OCI-LY7 (cell line): ENCODE results near the gene HOOK2. TPM values are rescaled to one million over a fixed set of nuclear protein-coding genes. Genes with fewer than 3 reads are reported as not detected.

Experiments
- BruUV-seq: library from RNA; stranded (reverse); fragments of 400-500 nt; replicated peaks from 2 replicates; lab custom pipeline; 2021; lab: Mats Ljungman, UMichigan
- CTCF ChIA-PET: fragments of 300-600 bp; sonication (Branson Sonifier 250); formaldehyde crosslinking; loops from one replicate; lab custom pipeline; 2022; ENCODE audit warnings: antibody characterized with exemption; ENCODE audit not compliant: unreplicated experiment; lab: Charles Lee
- POLR2A ChIA-PET: fragments of 300-600 bp; sonication (Branson Sonifier 250); formaldehyde crosslinking; loops from one replicate; lab custom pipeline; 2022; ENCODE audit warnings: antibody characterized with exemption; lab: Charles Lee
- DNase-seq: peaks from one replicate; pipeline ENCODE4 v3.0.0-alpha.2; 2015; ENCODE audit warnings: low spot score
- H2AFZ ChIP-seq: fragments of 200-600 bp; sonication (generic), shearing (Covaris generic); 2 replicates; pipeline ENCODE4 v1.6.1; 2014; ENCODE audit warnings: mild to moderate bottlenecking, antibody characterized with exemption, low read length, moderate library complexity
- H3K27ac ChIP-seq: fragments of 200-600 bp; sonication (generic); 2 replicates; pipeline ENCODE4 v1.5.1; 2014; ENCODE audit warnings: mixed run types, low read depth, mild to moderate bottlenecking, moderate library complexity, low read length, inconsistent platforms; ENCODE audit not compliant: poor library complexity, severe bottlenecking
- H3K36me3 ChIP-seq: fragments of 200-600 bp; sonication (generic); 2 replicates; pipeline ENCODE4 v1.6.1; 2014; ENCODE audit warnings: mild to moderate bottlenecking, antibody characterized with exemption, low read length, moderate library complexity, mixed read lengths; ENCODE audit not compliant: insufficient read depth
- H3K4me1 ChIP-seq: fragments of 200-600 bp; sonication (generic); 2 replicates; pipeline ENCODE4 v1.5.1; 2014; ENCODE audit warnings: mild to moderate bottlenecking, low read length; ENCODE audit not compliant: insufficient read depth, poor library complexity, severe bottlenecking
- H3K4me2 ChIP-seq: fragments of 200-600 bp; sonication (generic); 2 replicates; pipeline ENCODE4 v1.6.1; 2014; ENCODE audit warnings: mild to moderate bottlenecking, low read length
- H3K4me3 ChIP-seq: fragments of 200-600 bp; sonication (generic); 2 replicates; pipeline ENCODE4 v1.5.1; 2014; ENCODE audit warnings: mild to moderate bottlenecking, low read depth, low read length; ENCODE audit not compliant: poor library complexity, severe bottlenecking
- H3K79me2 ChIP-seq: fragments of 200-600 bp; sonication (generic); 2 replicates; pipeline ENCODE4 v1.6.1; 2016; ENCODE audit warnings: low read depth, mild to moderate bottlenecking, low read length, moderate library complexity, mixed read lengths; ENCODE audit not compliant: insufficient read depth
- H3K9me2 ChIP-seq: fragments of 200-600 bp; sonication (generic); 2 replicates; pipeline ENCODE4 v1.6.1; 2016; ENCODE audit warnings: mild to moderate bottlenecking, low read length, mixed read lengths; ENCODE audit not compliant: insufficient read depth
- H3K9me3 ChIP-seq: fragments of 200-600 bp; sonication (generic); 2 replicates; pipeline ENCODE4 v1.6.1; 2014; ENCODE audit warnings: mild to moderate bottlenecking, mixed run types, low read length, mixed read lengths
- H4K20me1 ChIP-seq: fragments of 200-600 bp; sonication (generic); 2 replicates; pipeline ENCODE4 v1.6.1; 2014; ENCODE audit warnings: mild to moderate bottlenecking, antibody characterized with exemption, low read length, moderate library complexity, mixed read lengths; ENCODE audit not compliant: insufficient read depth
- CTCF ChIP-seq: fragments of 200-600 bp; sonication (generic); conservative IDR thresholded peaks from 2 replicates; pipeline ENCODE4 v1.5.1; 2014; ENCODE audit warnings: mild to moderate bottlenecking, antibody characterized with exemption, low read length, moderate library complexity, mixed read lengths
- EZH2phosphoT487 ChIP-seq: fragments of 200-600 bp; sonication (generic); IDR thresholded peaks from 2 replicates; pipeline ENCODE4 v1.6.1; 2018; ENCODE audit warnings: low read depth, borderline replicate concordance, mild to moderate bottlenecking, mixed run types, antibody characterized with exemption, low read length, moderate library complexity, mixed read lengths
- intact Hi-C: fragments of 100-400 bp; cut with micrococcal nuclease; formaldehyde crosslinking; loops from one replicate; pipeline ENCODE4 v1.10.0; 2022; ENCODE audit not compliant: unreplicated experiment
- total RNA-seq, 2 experiments: library from RNA; depleted of rRNA in 1 of 2; stranded (reverse); fragments of >200 nt in 1 of 2; shearing (Covaris generic) in 1 of 2; gene quantifications; 2 replicates each; pipeline ENCODE4 v1.2.3, GENCODE V29; 2014 to 2022

HOOK2 gene
- total RNA-seq, 2 experiments from 2014 or later = 9.1 to 28.8 TPM

GRCh38 chr19:12790628-12791344 is 15.4 kb upstream of the HOOK2 start:
- no TSS peak for BruUV-seq
- Histone ChIP-seq H3K36me3 (no peaks in the 10 kb centered on the region), H3K9me3 (no peaks in the 10 kb centered on the region), H3K4me3 (peak overlapping the region; percentile 84), H3K79me2 (peaks cover 8% of the 10 kb centered on the region), H2AFZ (peak overlapping the region; percentile 35; the same call in 1 of the 2 replicates), H3K4me1 (peaks cover 48% of the 10 kb centered on the region), H3K4me2 (peak overlapping the region; percentile 95), H3K9me2 (no peaks in the 10 kb centered on the region), H3K27ac (peak overlapping the region; percentile 77), H4K20me1 (no peaks in the 10 kb centered on the region; the same call in 1 of the 2 replicates)
- DNase-seq = peak; percentile 19
- CTCF ChIA-PET = interaction anchor here (2.8 kb wide), 1 partner anchor 13 kb away, joined by 20 read pairs; no protein-coding TSS in a partner anchor
- intact Hi-C loops = loop anchor here (1.0 to 5.0 kb wide), 2 partner anchors 13 to 68 kb away; partner anchors contain the start of gene TNPO2
- TF ChIP-seq CTCF (no peak), EZH2phosphoT487 (no peak)
- POLR2A ChIA-PET = interaction anchor here (1.2 to 2.2 kb wide), 3 partner anchors 8 to 14 kb away, joined by 5 to 10 read pairs (median 5); partner anchors contain the start of gene THSD8

- Histone ChIP-seq H4K20me1 (no peaks in the 10 kb centered on the region), H3K4me2 (peak overlapping the region; percentile 95), H2AFZ (peak overlapping the region; percentile 35; the same call in 1 of the 2 replicates), H3K4me3 (peak overlapping the region; percentile 84), H3K27ac (peak overlapping the region; percentile 77), H3K9me2 (no peaks in the 10 kb centered on the region), H3K4me1 (peaks cover 54% of the 10 kb centered on the region), H3K9me3 (no peaks in the 10 kb centered on the region), H3K79me2 (peaks cover 8% of the 10 kb centered on the region), H3K36me3 (no peaks in the 10 kb centered on the region)
- ChIA-PET POLR2A (interaction anchor here (0.6 kb wide), 1 partner anchor 690 kb away, joined by 3 read pairs; no protein-coding TSS in a partner anchor), CTCF (interaction anchor here (0.6 kb wide), 1 partner anchor 9 kb away, joined by 3 read pairs; no protein-coding TSS in a partner anchor)
- peak; percentile 95 for DNase-seq
- intact Hi-C loops = loop anchor here (5.0 kb wide), 1 partner anchor 68 kb away; the partner anchor contains the start of gene TNPO2
- no TSS peak for BruUV-seq
- TF ChIP-seq EZH2phosphoT487 (no peak), CTCF (no peak)
These were observed 14.7 kb upstream of the HOOK2 start for GRCh38 chr19:12789904-12790619.
